Lung (tissue), 12 donors: Measurements from ENCODE around the gene CLPTM1L. TPM values are rescaled to one million over a fixed set of nuclear protein-coding genes. Genes with fewer than 3 reads are reported as not detected.
"Not testable (repeated sequence)": the region's sequence is repeated elsewhere in the genome, so short reads cannot be mapped to it uniquely, and the experiment has no call there.

ENCODE experiments used
- ATAC-seq: fragments of 200-7000 bp; cut with Tn5 transposase; one replicate; pipeline ENCODE4 v1.9.1; 2020; ENCODE audit warnings: moderate number of reproducible peaks; ENCODE audit not compliant: insufficient read depth, low FRiP score
- DNase-seq, 3 donors: peaks; one replicate each; pipeline ENCODE4 v3.0.0-alpha.2; 2013 to 2017
- H3K27ac ChIP-seq, 2 donors: one replicate each; pipeline ENCODE4 v1.5.1; 2013; ENCODE audit warnings: mild to moderate bottlenecking in 2 of 2, moderate library complexity in 2 of 2, control low read depth in 1 of 2, inconsistent platforms in 1 of 2, low read depth in 1 of 2, low read length in 1 of 2
- H3K27me3 ChIP-seq, 3 donors: one replicate each; pipeline ENCODE4 v1.5.1; 2013; ENCODE audit warnings: low read length in 2 of 3; ENCODE audit not compliant: control insufficient read depth in 3 of 3, insufficient read depth in 3 of 3
- H3K36me3 ChIP-seq, 4 donors: one replicate each; pipeline ENCODE4 v1.5.1; 2013; ENCODE audit warnings: low read length in 4 of 4, mild to moderate bottlenecking in 1 of 4, moderate library complexity in 1 of 4; ENCODE audit not compliant: control insufficient read depth in 4 of 4, insufficient read depth in 4 of 4
- H3K4me1 ChIP-seq, 5 donors: one replicate each; pipeline ENCODE4 v1.5.1; 2013; ENCODE audit warnings: low read length in 5 of 5, mild to moderate bottlenecking in 2 of 5, moderate library complexity in 1 of 5; ENCODE audit not compliant: control insufficient read depth in 5 of 5, insufficient read depth in 5 of 5
- H3K4me3 ChIP-seq: one replicate; pipeline ENCODE4 v1.5.1; 2013; ENCODE audit warnings: mild to moderate bottlenecking, control low read depth, moderate library complexity
- H3K9ac ChIP-seq, 2 donors: one replicate each; pipeline ENCODE4 v1.5.1; 2013; ENCODE audit warnings: low read length in 2 of 2, control low read depth in 1 of 2; ENCODE audit not compliant: insufficient read depth in 1 of 2
- H3K9me3 ChIP-seq, 4 donors: one replicate each; pipeline ENCODE4 v1.5.1; 2013; ENCODE audit warnings: low read length in 3 of 4, mild to moderate bottlenecking in 1 of 4, moderate library complexity in 1 of 4; ENCODE audit not compliant: control insufficient read depth in 4 of 4, insufficient read depth in 3 of 4
- WGBS, 2 donors: extraction: QIAGEN DNeasy Blood & Tissue Kit; methylation state at CpG; one replicate each; pipeline ENCODE4 v1.1.7; 2013; 5-methylcytosine and 5-hydroxymethylcytosine counted together
- polyA plus RNA-seq, 2 donors: library from polyadenylated mRNA; stranded (reverse); fragments of 200-250 nt; gene quantifications; one replicate each; pipeline ENCODE4 v1.2.1, GENCODE V29; 2013
- total RNA-seq, 2 donors: library from RNA; depleted of rRNA in 1 of 2; stranded (reverse); fragments of >200 nt in 1 of 2; gene quantifications; one replicate each; pipeline ENCODE4 v1.2.1, GENCODE V29; 2014 to 2021
- TF ChIP-seq, protein P1 (sequence below): IDR thresholded peaks from 2 replicates; pipeline ENCODE4 v1.5.1; 2012; ENCODE audit warnings: mild to moderate bottlenecking; ENCODE audit errors: control extremely low read depth, extremely low read depth
- donor health status: control.
- donor health status: control.
- donor health status: Bipolar disorder and iron deficiency.
- donor health status: healthy.
- donor health status: DM: yes; HTN: yes; CAD: no.

The CLPTM1L gene
- total and polyA plus RNA-seq, 4 donors: 79.0 to 153 (median 144) TPM

DNA sequence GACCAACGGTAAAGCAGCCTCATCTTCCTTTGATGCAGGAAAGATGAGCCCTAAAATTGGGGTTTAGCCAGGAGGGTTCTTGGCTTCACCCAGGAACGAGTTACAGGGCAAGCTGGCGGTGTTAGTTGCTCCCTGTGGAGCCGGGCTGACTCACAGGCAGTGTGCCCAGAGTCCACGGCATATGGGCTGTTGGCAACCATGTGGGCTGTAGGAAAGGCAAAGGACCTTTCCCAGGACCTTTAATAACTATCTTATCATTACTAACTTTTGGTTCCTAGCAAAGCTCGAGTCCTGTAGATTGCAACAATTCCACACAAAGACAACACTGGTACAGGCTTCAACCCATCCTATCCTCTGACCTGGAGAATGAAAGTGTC, 29.8 kb upstream of the CLPTM1L start:
- WGBS, 2 donors: 57 to 83% methylated on average over 6 of the region's 6 CpGs
- Histone ChIP-seq H3K4me1 (peaks cover 0 to 42% (median 0%) of the 10 kb centered on the region in 5 donors), H3K27me3 (no peaks in the 10 kb centered on the region), H3K27ac (no peak overlapping the region), H3K36me3 (no peaks in the 10 kb centered on the region), H3K9ac (no peak overlapping the region), H3K4me3 (no peak overlapping the region), H3K9me3 (peaks cover 0 to 2% (median 0%) of the 10 kb centered on the region in 4 donors)
- peak in 2 of 3 donors; percentile 25 to 32 for DNase-seq
- no peak for ATAC-seq
- TF ChIP-seq, protein P1, sequence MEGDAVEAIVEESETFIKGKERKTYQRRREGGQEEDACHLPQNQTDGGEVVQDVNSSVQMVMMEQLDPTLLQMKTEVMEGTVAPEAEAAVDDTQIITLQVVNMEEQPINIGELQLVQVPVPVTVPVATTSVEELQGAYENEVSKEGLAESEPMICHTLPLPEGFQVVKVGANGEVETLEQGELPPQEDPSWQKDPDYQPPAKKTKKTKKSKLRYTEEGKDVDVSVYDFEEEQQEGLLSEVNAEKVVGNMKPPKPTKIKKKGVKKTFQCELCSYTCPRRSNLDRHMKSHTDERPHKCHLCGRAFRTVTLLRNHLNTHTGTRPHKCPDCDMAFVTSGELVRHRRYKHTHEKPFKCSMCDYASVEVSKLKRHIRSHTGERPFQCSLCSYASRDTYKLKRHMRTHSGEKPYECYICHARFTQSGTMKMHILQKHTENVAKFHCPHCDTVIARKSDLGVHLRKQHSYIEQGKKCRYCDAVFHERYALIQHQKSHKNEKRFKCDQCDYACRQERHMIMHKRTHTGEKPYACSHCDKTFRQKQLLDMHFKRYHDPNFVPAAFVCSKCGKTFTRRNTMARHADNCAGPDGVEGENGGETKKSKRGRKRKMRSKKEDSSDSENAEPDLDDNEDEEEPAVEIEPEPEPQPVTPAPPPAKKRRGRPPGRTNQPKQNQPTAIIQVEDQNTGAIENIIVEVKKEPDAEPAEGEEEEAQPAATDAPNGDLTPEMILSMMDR: no peak

DNA sequence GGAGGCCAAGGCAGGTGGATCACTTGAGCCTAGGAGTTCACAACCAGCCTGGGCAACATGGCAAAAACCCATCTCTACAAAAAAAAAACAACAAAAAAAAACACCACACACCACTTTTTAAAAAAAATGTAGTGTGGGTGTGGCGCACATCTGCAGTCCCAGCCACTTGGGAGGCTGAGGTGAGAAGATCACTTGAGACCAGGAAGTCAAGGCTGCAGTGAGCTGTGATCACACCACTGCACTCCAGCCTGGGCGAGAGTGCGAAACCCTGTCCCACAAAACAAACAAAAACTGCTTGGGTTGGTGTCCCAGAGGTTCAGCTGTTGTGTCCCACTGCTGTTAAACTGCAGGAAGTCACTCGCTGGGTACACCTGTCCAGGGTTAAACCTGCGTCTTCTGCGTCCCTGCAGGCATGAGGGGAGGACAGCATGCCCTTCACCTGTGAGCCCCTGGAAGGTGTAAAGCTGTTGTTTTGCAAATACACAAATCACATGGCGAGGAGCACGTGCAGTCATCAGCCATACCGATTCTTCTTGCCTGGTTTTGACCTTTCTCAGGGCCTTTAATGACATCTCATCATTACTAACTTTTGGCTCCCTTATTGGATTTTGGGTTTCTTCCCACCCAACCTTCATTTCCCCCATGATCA, 29.3 kb upstream of the CLPTM1L start:
- Histone ChIP-seq H3K27me3 (no peaks in the 10 kb centered on the region), H3K27ac (no peak overlapping the region), H3K4me1 (peaks cover 0 to 47% (median 3%) of the 10 kb centered on the region in 5 donors), H3K9ac (no peak overlapping the region), H3K36me3 (no peaks in the 10 kb centered on the region), H3K4me3 (no peak overlapping the region), H3K9me3 (peaks cover 0 to 2% (median 0%) of the 10 kb centered on the region in 4 donors)
- no peak for DNase-seq
- ATAC-seq: no peak
- WGBS, 2 donors: 71 to 72% methylated on average over 9 of the region's 9 CpGs
- TF ChIP-seq, protein P1: no peak

DNA sequence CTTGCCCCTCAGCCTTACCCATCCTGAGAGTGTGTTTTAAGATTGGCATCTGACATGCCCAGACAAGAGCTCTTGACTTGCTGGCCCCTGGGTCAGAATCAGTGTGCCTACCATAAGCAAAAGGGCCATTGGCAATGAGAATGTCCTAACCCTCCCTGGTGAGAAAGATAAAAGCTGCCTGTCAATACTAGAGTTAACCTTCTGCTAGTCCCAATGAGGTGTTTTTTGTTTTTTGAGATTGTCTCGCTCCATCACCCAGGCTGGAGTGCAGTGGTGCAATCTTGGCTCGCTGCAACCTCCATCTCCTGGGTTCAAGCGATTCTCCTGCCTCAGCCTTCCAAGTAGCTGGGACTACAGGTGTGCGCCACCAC, 27.1 kb upstream of the CLPTM1L start:
- not testable (repeated sequence) for H3K9ac ChIP-seq, H3K27me3 ChIP-seq, H3K36me3 ChIP-seq, DNase-seq, ATAC-seq, H3K4me3 ChIP-seq, H3K9me3 ChIP-seq, H3K27ac ChIP-seq
- H3K4me1 ChIP-seq: peaks cover 0 to 48% (median 3%) of the 10 kb centered on the region in 5 donors
- WGBS, 2 donors: 96 to 97% methylated on average over 4 of the region's 4 CpGs

DNA sequence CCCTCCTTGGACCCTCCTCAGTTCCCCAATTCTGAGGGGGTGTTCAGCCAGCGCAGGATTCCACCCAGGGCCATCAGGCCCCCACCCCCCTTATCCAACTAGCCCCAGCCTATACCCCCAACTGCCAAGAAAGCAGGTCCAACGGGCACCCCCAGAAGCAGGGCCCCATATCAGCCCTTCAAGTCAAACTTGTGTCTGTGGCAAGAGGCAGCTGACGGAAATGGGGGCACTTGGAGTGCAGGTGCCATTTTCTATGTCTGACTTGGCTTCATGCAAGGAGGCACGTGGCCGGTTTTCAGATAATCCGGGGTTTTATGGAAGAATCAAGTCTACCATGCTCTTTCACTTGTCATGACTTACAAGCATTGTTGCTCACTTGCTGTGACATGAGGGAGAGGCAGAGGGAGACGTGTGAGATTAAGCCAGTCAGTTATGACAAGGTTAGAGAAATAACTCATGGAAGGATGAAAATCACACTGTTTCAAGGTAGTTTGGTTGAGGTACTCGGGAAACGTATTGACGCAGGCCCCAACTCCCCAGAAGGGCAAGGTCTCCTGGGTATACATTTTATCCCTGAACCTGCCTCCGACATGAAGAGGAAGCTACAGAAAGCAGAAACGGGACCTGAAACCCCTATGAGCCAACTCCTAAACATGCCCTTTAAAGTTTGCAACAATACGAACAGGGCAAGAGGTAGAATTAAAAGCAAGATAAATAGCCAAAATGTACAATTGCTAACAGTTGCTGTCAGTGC, 26.5 kb upstream of the CLPTM1L start:
- peaks cover 0 to 2% (median 0%) of the 10 kb centered on the region in 4 donors for H3K9me3 ChIP-seq
- WGBS, 2 donors: 75 to 81% methylated on average over 13 of the region's 13 CpGs

More for the DNA sequence above, 26.5 kb upstream of the CLPTM1L start:
- Histone ChIP-seq H3K36me3 (no peaks in the 10 kb centered on the region), H3K27me3 (peaks cover 0 to 4% (median 0%) of the 10 kb centered on the region in 3 donors), H3K9ac (no peak overlapping the region), H3K4me3 (no peak overlapping the region), H3K27ac (no peak overlapping the region), H3K4me1 (peaks cover 0 to 43% (median 3%) of the 10 kb centered on the region in 5 donors)
- TF ChIP-seq, protein P1: no peak
- no peak for DNase-seq
- no peak for ATAC-seq
